GM21360 (cell line): ENCODE results near the gene DTWD2.
"Not testable (repeated sequence)": the region's sequence is repeated elsewhere in the genome, so short reads cannot be mapped to it uniquely, and the experiment has no call there.

Source experiments
- ATAC-seq: cut with Tn5 transposase; IDR thresholded peaks from one replicate; pipeline ENCODE4 v1.9.1; 2021; ENCODE audit warnings: mild to moderate bottlenecking, moderate library complexity; ENCODE audit not compliant: unreplicated experiment

Gene DTWD2

GRCh38 chr5:118952992-118953651 is 35.2 kb downstream of the DTWD2 start:
- no peak for ATAC-seq

- not testable (repeated sequence) for ATAC-seq
These were observed 36.0 kb downstream of the DTWD2 start for GRCh38 chr5:118952306-118952705.

- ATAC-seq = not testable (repeated sequence)
These were observed 38.0 kb downstream of the DTWD2 start for GRCh38 chr5:118950354-118950753.

- no peak for ATAC-seq
These were observed 42.1 kb downstream of the DTWD2 start for GRCh38 chr5:118946138-118946800.

GRCh38 chr5:118937393-118938061 is 50.8 kb downstream of the DTWD2 start:
- ATAC-seq = peak; percentile 63

GRCh38 chr5:118933703-118934102 is 54.6 kb downstream of the DTWD2 start:
- ATAC-seq = no peak

- ATAC-seq = no peak
These were observed 56.8 kb downstream of the DTWD2 start for GRCh38 chr5:118931564-118931963.

GRCh38 chr5:118924006-118924389 is 64.3 kb downstream of the DTWD2 start:
- ATAC-seq = no peak

GRCh38 chr5:118923295-118924005 is 64.9 kb downstream of the DTWD2 start:
- ATAC-seq = no peak

GRCh38 chr5:118921866-118922265 is 66.5 kb downstream of the DTWD2 start:
- ATAC-seq = no peak

- ATAC-seq = no peak
These were observed 69.3 kb downstream of the DTWD2 start for GRCh38 chr5:118919016-118919415.

GRCh38 chr5:118918232-118918631 is 70.1 kb downstream of the DTWD2 start:
- no peak for ATAC-seq

- ATAC-seq = not testable (repeated sequence)
These were observed 80.8 kb downstream of the DTWD2 start for GRCh38 chr5:118907536-118907935.

GRCh38 chr5:118906947-118907346 is 81.4 kb downstream of the DTWD2 start:
- ATAC-seq = no peak

- no peak for ATAC-seq
These were observed 83.2 kb downstream of the DTWD2 start for GRCh38 chr5:118905196-118905595.

- no peak for ATAC-seq
These were observed 85.5 kb downstream of the DTWD2 start for GRCh38 chr5:118902656-118903438.

- no peak for ATAC-seq
These were observed 93.6 kb downstream of the DTWD2 start for GRCh38 chr5:118894709-118895108.

GRCh38 chr5:118891252-118891651 is 97.1 kb downstream of the DTWD2 start:
- ATAC-seq = no peak

GRCh38 chr5:118889165-118889564 is 99.2 kb downstream of the DTWD2 start:
- ATAC-seq = no peak

GRCh38 chr5:118888556-118888955 is 99.8 kb downstream of the DTWD2 start:
- no peak for ATAC-seq

- ATAC-seq = peak; percentile 82
These were observed 105.0 kb downstream of the DTWD2 start for GRCh38 chr5:118883362-118883761.
